ENCODE measurements around the gene SAFB2.
A peak's percentile ranks its signal among the peaks of the same experiment; 100 is the strongest.

The SAFB2 gene

GRCh38 chr19:5637971-5638370, 15.4 kb upstream of the SAFB2 start:
- no peaks in the 10 kb centered on the region for H3K27me3 ChIP-seq (ENCODE audit: control insufficient read depth in 2 of 2, insufficient read depth in 2 of 2, low read length in 2 of 2)
- peaks cover 14 to 29% of the 10 kb centered on the region in 2 donors for H3K36me3 ChIP-seq (ENCODE audit: control insufficient read depth in 2 of 2, insufficient read depth in 2 of 2, low read length in 2 of 2)
- H3K4me1 ChIP-seq (ENCODE audit: control insufficient read depth in 2 of 2, insufficient read depth in 2 of 2, low read length in 2 of 2) = peaks cover 0 to 3% of the 10 kb centered on the region in 2 donors
- no peaks in the 10 kb centered on the region for H3K9me3 ChIP-seq (ENCODE audit: control insufficient read depth in 2 of 2, low read length in 2 of 2)
- no peak overlapping the region for H3K4me3 ChIP-seq (ENCODE audit: low read length in 2 of 2)
- H3K9ac ChIP-seq (ENCODE audit: low read depth in 1 of 2, low read length in 2 of 2) = no peak overlapping the region
- H3K27ac ChIP-seq (ENCODE audit: low read depth in 2 of 2, low read length in 2 of 2) = no peak overlapping the region

DNA sequence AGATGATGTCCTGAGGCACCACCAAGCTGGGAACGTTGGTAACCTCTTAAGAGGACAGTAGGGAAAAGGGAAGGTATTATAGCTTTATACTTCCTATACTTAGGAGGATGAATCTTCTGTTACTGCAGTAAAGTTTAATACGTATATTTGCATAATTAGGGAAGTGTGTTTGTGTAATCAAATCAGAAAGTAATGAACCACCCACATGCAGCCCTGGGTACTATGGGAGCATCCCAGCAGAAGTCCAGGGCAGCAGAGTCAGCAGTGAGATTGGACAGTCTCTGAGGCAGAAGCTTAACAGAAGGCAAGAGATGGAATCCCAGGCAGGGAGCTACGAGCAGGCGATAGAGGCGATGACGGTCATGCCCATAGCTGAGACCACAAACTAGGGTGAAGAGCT, 12.9 kb upstream of the SAFB2 start:
- no peak overlapping the region for H3K9ac ChIP-seq (ENCODE audit: low read depth in 1 of 2, low read length in 2 of 2)
- H3K36me3 ChIP-seq (ENCODE audit: control insufficient read depth in 2 of 2, insufficient read depth in 2 of 2, low read length in 2 of 2) = peaks cover 0 to 26% of the 10 kb centered on the region in 2 donors
- no peak overlapping the region for H3K27ac ChIP-seq (ENCODE audit: low read depth in 2 of 2, low read length in 2 of 2)
- H3K27me3 ChIP-seq (ENCODE audit: control insufficient read depth in 2 of 2, insufficient read depth in 2 of 2, low read length in 2 of 2) = no peaks in the 10 kb centered on the region
- H3K9me3 ChIP-seq (ENCODE audit: control insufficient read depth in 2 of 2, low read length in 2 of 2) = no peaks in the 10 kb centered on the region
- peaks cover 3 to 11% of the 10 kb centered on the region in 2 donors for H3K4me1 ChIP-seq (ENCODE audit: control insufficient read depth in 2 of 2, insufficient read depth in 2 of 2, low read length in 2 of 2)
- no peak overlapping the region for H3K4me3 ChIP-seq (ENCODE audit: low read length in 2 of 2)

- Histone ChIP-seq H3K4me1 (ENCODE audit: control insufficient read depth in 2 of 2, insufficient read depth in 2 of 2, low read length in 2 of 2) (peaks cover 6 to 20% of the 10 kb centered on the region in 2 donors), H3K27ac (ENCODE audit: low read depth in 2 of 2, low read length in 2 of 2) (no peak overlapping the region), H3K4me3 (ENCODE audit: low read length in 2 of 2) (no peak overlapping the region), H3K9ac (ENCODE audit: low read depth in 1 of 2, low read length in 2 of 2) (no peak overlapping the region), H3K27me3 (ENCODE audit: control insufficient read depth in 2 of 2, insufficient read depth in 2 of 2, low read length in 2 of 2) (no peaks in the 10 kb centered on the region), H3K9me3 (ENCODE audit: control insufficient read depth in 2 of 2, low read length in 2 of 2) (no peaks in the 10 kb centered on the region), H3K36me3 (ENCODE audit: control insufficient read depth in 2 of 2, insufficient read depth in 2 of 2, low read length in 2 of 2) (peaks cover 10 to 44% of the 10 kb centered on the region in 2 donors)
Measured at GRCh38 chr19:5632657-5633056, 10.1 kb upstream of the SAFB2 start.

DNA sequence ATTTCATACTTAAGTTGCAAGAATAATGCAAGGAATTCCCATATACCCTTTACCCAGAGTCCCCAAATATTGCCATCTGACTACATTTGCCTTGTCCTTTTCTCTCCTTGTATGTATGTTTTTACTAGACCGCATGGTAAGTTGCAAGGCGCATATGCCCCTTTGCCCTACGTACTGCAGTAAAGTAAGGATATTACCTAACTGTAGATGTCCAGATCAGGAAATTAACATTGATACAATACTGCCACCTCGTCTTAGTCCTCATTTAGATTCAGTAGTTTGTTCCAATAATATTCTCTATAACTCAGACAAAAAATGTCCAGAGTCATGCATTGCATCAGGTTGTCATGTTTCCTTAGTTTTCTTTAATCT, 9.7 kb upstream of the SAFB2 start:
- Histone ChIP-seq H3K27ac (ENCODE audit: low read depth in 2 of 2, low read length in 2 of 2) (no peak overlapping the region), H3K27me3 (ENCODE audit: control insufficient read depth in 2 of 2, insufficient read depth in 2 of 2, low read length in 2 of 2) (no peaks in the 10 kb centered on the region), H3K4me3 (ENCODE audit: low read length in 2 of 2) (no peak overlapping the region), H3K36me3 (ENCODE audit: control insufficient read depth in 2 of 2, insufficient read depth in 2 of 2, low read length in 2 of 2) (peaks cover 14 to 45% of the 10 kb centered on the region in 2 donors), H3K9ac (ENCODE audit: low read depth in 1 of 2, low read length in 2 of 2) (no peak overlapping the region), H3K9me3 (ENCODE audit: control insufficient read depth in 2 of 2, low read length in 2 of 2) (no peaks in the 10 kb centered on the region), H3K4me1 (ENCODE audit: control insufficient read depth in 2 of 2, insufficient read depth in 2 of 2, low read length in 2 of 2) (peaks cover 6 to 22% of the 10 kb centered on the region in 2 donors)

GRCh38 chr19:5631567-5632240, 9.1 kb upstream of the SAFB2 start:
- H3K4me1 ChIP-seq (ENCODE audit: control insufficient read depth in 2 of 2, insufficient read depth in 2 of 2, low read length in 2 of 2) = peaks cover 6 to 22% of the 10 kb centered on the region in 2 donors

GRCh38 chr19:5628919-5629481, 6.4 kb upstream of the SAFB2 start:
- Histone ChIP-seq H3K9ac (ENCODE audit: low read depth in 1 of 2, low read length in 2 of 2) (no peak overlapping the region), H3K27ac (ENCODE audit: low read depth in 2 of 2, low read length in 2 of 2) (peak overlapping the region in 1 of 2 donors; percentile 32)

More at GRCh38 chr19:5631567-5632240, 9.1 kb upstream of the SAFB2 start:
- H3K9ac ChIP-seq (ENCODE audit: low read depth in 1 of 2, low read length in 2 of 2) = no peak overlapping the region
- no peaks in the 10 kb centered on the region for H3K9me3 ChIP-seq (ENCODE audit: control insufficient read depth in 2 of 2, low read length in 2 of 2)
- no peaks in the 10 kb centered on the region for H3K27me3 ChIP-seq (ENCODE audit: control insufficient read depth in 2 of 2, insufficient read depth in 2 of 2, low read length in 2 of 2)
- H3K4me3 ChIP-seq (ENCODE audit: low read length in 2 of 2) = no peak overlapping the region
- no peak overlapping the region for H3K27ac ChIP-seq (ENCODE audit: low read depth in 2 of 2, low read length in 2 of 2)
- peaks cover 14 to 50% of the 10 kb centered on the region in 2 donors for H3K36me3 ChIP-seq (ENCODE audit: control insufficient read depth in 2 of 2, insufficient read depth in 2 of 2, low read length in 2 of 2)

GRCh38 chr19:5628461-5628860, 5.9 kb upstream of the SAFB2 start:
- peaks cover 26 to 35% of the 10 kb centered on the region in 2 donors for H3K4me1 ChIP-seq (ENCODE audit: control insufficient read depth in 2 of 2, insufficient read depth in 2 of 2, low read length in 2 of 2)
- no peak overlapping the region for H3K27ac ChIP-seq (ENCODE audit: low read depth in 2 of 2, low read length in 2 of 2)
- H3K36me3 ChIP-seq (ENCODE audit: control insufficient read depth in 2 of 2, insufficient read depth in 2 of 2, low read length in 2 of 2) = peaks cover 32 to 60% of the 10 kb centered on the region in 2 donors
- peak overlapping the region in 1 of 2 donors; percentile 41 for H3K4me3 ChIP-seq (ENCODE audit: low read length in 2 of 2)
- H3K9ac ChIP-seq (ENCODE audit: low read depth in 1 of 2, low read length in 2 of 2) = no peak overlapping the region
- no peaks in the 10 kb centered on the region for H3K27me3 ChIP-seq (ENCODE audit: control insufficient read depth in 2 of 2, insufficient read depth in 2 of 2, low read length in 2 of 2)
- H3K9me3 ChIP-seq (ENCODE audit: control insufficient read depth in 2 of 2, low read length in 2 of 2) = no peaks in the 10 kb centered on the region

More at GRCh38 chr19:5628919-5629481, 6.4 kb upstream of the SAFB2 start:
- Histone ChIP-seq H3K4me1 (ENCODE audit: control insufficient read depth in 2 of 2, insufficient read depth in 2 of 2, low read length in 2 of 2) (peaks cover 26 to 35% of the 10 kb centered on the region in 2 donors), H3K9me3 (ENCODE audit: control insufficient read depth in 2 of 2, low read length in 2 of 2) (no peaks in the 10 kb centered on the region), H3K27me3 (ENCODE audit: control insufficient read depth in 2 of 2, insufficient read depth in 2 of 2, low read length in 2 of 2) (no peaks in the 10 kb centered on the region), H3K36me3 (ENCODE audit: control insufficient read depth in 2 of 2, insufficient read depth in 2 of 2, low read length in 2 of 2) (peaks cover 32 to 60% of the 10 kb centered on the region in 2 donors), H3K4me3 (ENCODE audit: low read length in 2 of 2) (peak overlapping the region in 1 of 2 donors; percentile 41)

DNA sequence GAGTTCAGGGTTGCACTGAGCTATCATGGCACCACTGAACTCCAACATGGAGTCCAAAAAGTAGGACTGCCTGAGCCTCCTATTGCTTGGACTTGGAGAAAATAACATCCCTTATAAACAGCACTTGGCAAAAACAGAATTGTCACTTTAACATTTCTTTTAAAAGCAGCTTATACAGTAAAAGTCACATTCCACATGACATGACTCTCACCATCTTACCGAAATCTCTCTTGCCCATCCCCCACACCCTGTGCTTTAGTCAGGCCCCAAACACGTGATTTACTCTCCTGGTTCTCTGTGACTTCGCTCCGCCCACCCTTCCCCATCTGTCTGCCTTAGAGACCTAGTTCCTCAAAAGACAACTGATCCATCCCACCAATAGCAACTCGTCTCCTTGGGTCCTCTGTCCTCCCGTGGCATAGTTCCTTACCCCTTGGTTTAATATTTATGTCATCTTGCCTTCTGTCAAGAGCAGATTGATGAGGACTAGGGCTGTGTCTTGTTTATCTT, 4.9 kb upstream of the SAFB2 start:
- no peaks in the 10 kb centered on the region for H3K27me3 ChIP-seq (ENCODE audit: control insufficient read depth in 2 of 2, insufficient read depth in 2 of 2, low read length in 2 of 2)
- H3K9ac ChIP-seq (ENCODE audit: low read depth in 1 of 2, low read length in 2 of 2) = no peak overlapping the region
- no peaks in the 10 kb centered on the region for H3K9me3 ChIP-seq (ENCODE audit: control insufficient read depth in 2 of 2, low read length in 2 of 2)
- H3K27ac ChIP-seq (ENCODE audit: low read depth in 2 of 2, low read length in 2 of 2) = peak overlapping the region in 1 of 2 donors; percentile 9
- H3K4me3 ChIP-seq (ENCODE audit: low read length in 2 of 2) = no peak overlapping the region
- peaks cover 32 to 56% of the 10 kb centered on the region in 2 donors for H3K36me3 ChIP-seq (ENCODE audit: control insufficient read depth in 2 of 2, insufficient read depth in 2 of 2, low read length in 2 of 2)
- H3K4me1 ChIP-seq (ENCODE audit: control insufficient read depth in 2 of 2, insufficient read depth in 2 of 2, low read length in 2 of 2) = peaks cover 23 to 32% of the 10 kb centered on the region in 2 donors

- Histone ChIP-seq H3K27me3 (ENCODE audit: control insufficient read depth in 2 of 2, insufficient read depth in 2 of 2, low read length in 2 of 2) (no peaks in the 10 kb centered on the region), H3K4me1 (ENCODE audit: control insufficient read depth in 2 of 2, insufficient read depth in 2 of 2, low read length in 2 of 2) (peaks cover 33 to 35% of the 10 kb centered on the region in 2 donors), H3K4me3 (ENCODE audit: low read length in 2 of 2) (peak overlapping the region in 1 of 2 donors; percentile 98), H3K27ac (ENCODE audit: low read depth in 2 of 2, low read length in 2 of 2) (no peak overlapping the region), H3K9me3 (ENCODE audit: control insufficient read depth in 2 of 2, low read length in 2 of 2) (no peaks in the 10 kb centered on the region), H3K9ac (ENCODE audit: low read depth in 1 of 2, low read length in 2 of 2) (peak overlapping the region in 1 of 2 donors; percentile 84), H3K36me3 (ENCODE audit: control insufficient read depth in 2 of 2, insufficient read depth in 2 of 2, low read length in 2 of 2) (peaks cover 32 to 51% of the 10 kb centered on the region in 2 donors)
Measured at GRCh38 chr19:5625641-5626040, 3.1 kb upstream of the SAFB2 start.

DNA sequence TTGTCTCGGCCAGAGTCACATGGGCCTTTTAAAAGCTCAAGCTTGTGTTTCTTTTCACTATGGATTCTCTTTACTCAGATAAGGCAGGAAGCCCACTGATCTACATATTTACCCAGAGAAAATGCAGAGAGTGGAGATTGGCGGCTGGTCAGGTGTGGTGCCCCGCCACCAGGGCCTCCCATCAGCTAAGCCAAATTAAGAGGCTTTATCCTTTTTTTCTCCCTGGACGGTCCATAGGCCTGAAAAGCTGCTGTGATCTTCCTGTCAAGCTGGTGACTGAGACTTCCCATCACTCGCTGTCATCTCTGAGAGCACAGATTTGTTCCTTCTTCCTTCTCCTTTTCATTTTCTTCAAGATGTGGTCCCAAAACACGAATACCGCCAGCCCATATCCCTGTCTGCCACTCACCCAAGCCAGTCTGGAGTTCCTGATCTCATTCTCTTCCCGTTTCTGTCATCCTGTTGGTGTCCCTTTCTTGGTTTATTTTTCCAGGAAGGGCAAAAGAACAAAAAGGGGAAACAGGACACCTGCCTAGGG, 2.2 kb upstream of the SAFB2 start:
- no peak overlapping the region for H3K27ac ChIP-seq (ENCODE audit: low read depth in 2 of 2, low read length in 2 of 2)

More for the DNA sequence above, 2.2 kb upstream of the SAFB2 start:
- peaks cover 34 to 55% of the 10 kb centered on the region in 2 donors for H3K36me3 ChIP-seq (ENCODE audit: control insufficient read depth in 2 of 2, insufficient read depth in 2 of 2, low read length in 2 of 2)
- peaks cover 35% of the 10 kb centered on the region in 2 donors for H3K4me1 ChIP-seq (ENCODE audit: control insufficient read depth in 2 of 2, insufficient read depth in 2 of 2, low read length in 2 of 2)
- H3K4me3 ChIP-seq (ENCODE audit: low read length in 2 of 2) = peak overlapping the region; percentile 80 to 98
- H3K9me3 ChIP-seq (ENCODE audit: control insufficient read depth in 2 of 2, low read length in 2 of 2) = no peaks in the 10 kb centered on the region
- no peaks in the 10 kb centered on the region for H3K27me3 ChIP-seq (ENCODE audit: control insufficient read depth in 2 of 2, insufficient read depth in 2 of 2, low read length in 2 of 2)
- peak overlapping the region in 1 of 2 donors; percentile 84 for H3K9ac ChIP-seq (ENCODE audit: low read depth in 1 of 2, low read length in 2 of 2)
